GM18505 (cell line): Measurements from ENCODE around the gene DCP1A.
A peak's percentile ranks its signal among the peaks of the same experiment; 100 is the strongest.
"Not testable (repeated sequence)": the region's sequence is repeated elsewhere in the genome, so short reads cannot be mapped to it uniquely, and the experiment has no call there.

Source experiments
- ATAC-seq: cut with Tn5 transposase; IDR thresholded peaks from one replicate; pipeline ENCODE4 v1.9.1; 2021; ENCODE audit not compliant: unreplicated experiment
- POLR2A ChIP-seq: IDR thresholded peaks from 4 replicates; pipeline ENCODE4 v1.6.1; 2011; ENCODE audit warnings: borderline replicate concordance; ENCODE audit not compliant: insufficient read depth, insufficient read length; ENCODE audit errors: extremely low read depth

DCP1A gene

DNA sequence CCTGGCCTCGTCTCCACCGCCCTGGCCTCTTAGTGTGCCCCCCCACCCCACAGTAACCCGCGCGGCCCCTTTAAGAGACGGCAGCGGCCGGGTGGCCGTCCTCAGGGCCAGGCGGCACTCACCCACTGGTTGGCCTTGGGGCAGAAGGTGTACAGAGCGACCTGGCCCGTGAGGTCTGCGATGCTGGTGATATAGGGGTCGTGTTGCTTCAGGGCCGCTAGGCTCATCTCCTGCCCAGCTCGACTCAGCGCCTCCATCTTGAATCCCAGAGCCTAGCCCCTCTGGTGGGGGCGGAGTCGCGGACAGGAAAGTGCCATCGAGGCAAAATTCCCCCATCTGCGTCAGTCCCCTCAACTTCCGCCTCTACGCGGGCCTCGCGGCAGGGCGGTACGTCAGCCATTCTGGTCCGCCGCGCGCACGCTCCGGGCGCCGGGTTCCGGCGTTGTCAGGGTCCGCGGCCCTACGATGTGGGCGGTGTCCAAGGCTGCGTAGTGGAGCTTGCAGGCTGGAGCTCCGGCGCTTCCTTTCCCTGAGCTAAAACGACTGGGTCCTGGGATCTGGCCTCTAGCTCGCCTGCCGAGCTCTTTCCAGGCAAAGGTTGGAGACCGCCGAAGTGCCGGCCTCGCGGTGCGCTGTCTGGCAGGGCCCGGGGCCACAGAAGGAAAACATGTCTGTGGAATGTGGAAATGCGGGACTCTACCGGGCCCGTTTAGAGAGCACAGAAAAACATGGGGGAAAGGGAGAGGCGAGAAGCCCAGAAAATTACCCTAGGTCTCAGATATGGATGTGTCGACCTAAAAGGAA is at the start of gene DCP1A:
Gene DCP1A, minus strand, starts transcription at position 283 of the 804 bp plus-strand sequence. Its CDS starts 26 bp downstream, at position 257.
- ATAC-seq = peak; percentile 91
- TF ChIP-seq POLR2A = peak; percentile 97

DNA sequence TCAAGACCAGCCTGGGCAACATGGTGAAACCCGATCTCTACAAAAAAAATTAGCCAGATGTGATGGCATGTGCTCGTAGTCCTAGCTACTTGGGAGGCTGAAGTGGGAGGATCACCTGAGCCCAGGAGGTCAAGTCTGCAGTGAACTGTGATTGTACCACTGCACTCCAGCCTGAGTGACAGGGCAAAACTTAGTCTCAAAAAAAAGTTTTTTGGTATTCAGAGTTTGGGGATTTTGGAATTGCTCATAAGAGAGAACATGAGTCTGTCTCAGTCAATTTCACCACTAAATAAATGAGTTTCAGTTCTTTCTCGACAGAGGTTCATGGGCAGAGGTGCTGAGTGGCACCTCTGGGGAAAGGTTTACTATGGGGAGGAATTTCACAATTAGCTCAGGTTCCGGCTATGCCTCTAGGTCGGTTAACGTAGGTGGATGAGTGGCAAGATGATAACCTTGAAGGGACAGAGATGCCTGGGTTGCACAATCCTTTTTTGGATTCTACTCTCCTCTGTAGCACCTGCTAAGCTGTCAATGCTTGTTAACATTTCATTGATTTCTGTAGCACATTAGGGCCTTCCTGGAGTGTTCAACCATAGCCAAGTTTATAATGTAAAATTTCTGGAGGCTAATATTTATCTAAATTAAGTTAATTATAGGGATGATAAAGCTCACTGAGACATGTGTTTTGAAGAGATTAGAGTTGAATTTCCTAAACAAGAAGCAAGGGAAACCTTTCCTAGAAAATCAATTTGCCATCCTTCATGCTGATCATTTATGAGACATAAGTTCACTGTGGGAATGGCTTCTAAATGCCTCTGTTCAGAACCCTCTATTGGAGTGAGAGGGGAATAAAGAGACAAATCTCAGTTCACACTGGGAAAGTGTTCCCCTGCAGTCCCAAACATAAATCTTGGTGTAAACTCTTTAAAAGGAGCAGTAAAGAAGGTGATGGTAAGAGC is 37.4 kb upstream of the DCP1A start:
- TF ChIP-seq POLR2A = no peak
- no peak for ATAC-seq

GRCh38 chr3:53382106-53382505 is 34.8 kb upstream of the DCP1A start:
- no peak for ATAC-seq
- TF ChIP-seq POLR2A = no peak

GRCh38 chr3:53380306-53380705 is 33.0 kb upstream of the DCP1A start:
- ATAC-seq = no peak
- no peak for TF ChIP-seq POLR2A

DNA sequence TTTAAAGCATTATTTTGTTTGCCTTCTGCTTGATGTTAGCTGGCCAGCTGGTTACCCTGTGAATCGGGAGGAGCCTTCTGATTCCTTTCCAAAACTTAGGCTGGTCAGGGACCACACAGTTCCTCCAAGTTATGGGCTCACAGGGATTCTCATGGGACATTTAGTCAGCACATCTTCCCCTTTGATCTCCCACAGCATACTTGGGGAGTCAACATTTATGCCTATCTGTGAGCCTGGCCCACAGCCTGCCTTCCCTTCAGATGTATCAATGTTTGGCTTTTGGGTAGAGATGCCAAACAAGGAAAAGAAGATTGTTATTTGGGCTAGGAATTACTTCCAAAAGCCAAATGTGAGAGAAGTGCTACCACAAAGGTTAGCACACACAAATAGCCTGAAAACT is 32.6 kb upstream of the DCP1A start:
- no peak for ATAC-seq
- no peak for TF ChIP-seq POLR2A

DNA sequence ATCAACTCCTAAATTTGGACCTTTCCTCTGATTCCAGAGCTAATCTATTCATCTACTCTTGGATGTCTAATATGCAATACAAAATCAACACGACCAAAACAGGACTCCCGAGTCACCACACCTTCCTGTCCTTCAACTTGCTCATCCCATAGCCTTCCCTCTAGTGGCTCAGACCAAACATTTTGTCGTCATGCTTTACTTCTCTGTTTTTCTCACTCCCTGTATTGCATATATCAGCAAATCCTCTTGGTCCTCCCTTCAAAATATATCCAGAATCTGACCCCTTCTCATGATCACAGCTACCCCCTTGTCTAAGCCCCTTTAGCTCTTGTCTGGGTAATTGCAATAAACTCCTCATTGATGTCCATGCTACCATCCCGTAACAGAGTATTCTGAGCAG is 30.5 kb upstream of the DCP1A start:
- no peak for ATAC-seq
- no peak for TF ChIP-seq POLR2A

DNA sequence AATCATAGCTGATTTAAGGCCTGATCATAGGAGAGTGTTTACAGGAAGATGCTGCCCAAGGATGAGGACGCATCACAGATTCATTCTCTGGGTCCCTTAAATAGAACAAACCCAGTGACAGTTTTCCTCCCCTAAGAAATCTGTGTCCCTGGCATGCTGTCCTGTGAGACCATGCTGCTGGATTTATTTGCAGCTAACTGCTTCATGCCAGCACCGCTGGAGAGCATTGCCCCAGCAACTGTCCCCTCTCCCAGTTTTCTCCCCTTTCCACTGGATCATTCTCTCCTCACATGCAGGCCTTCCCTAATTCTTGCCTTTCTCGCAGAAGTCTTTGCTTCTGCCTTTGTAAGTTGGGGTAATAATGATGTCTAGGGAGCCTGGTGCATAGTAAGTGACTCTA is 29.3 kb upstream of the DCP1A start:
- no peak for TF ChIP-seq POLR2A
- no peak for ATAC-seq

DNA sequence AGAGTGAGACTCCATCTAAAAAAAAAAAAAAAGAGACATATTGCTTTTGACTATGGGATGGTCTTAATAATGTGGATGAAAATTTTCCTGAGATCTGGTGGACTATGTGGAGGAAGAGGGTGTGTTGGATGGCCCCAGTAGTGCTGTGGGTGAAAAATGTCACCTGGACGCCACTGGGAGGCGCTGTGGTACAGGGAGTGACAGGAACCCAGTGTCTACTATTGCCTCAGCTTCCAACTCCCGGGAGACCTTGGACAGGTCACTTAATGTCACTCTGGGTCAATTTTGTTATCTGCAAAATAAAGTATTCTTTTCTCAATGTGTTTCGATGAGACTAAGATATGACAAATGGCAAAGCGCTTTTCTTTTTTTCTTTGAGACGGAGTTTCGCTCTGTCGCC is 27.7 kb upstream of the DCP1A start:
- no peak for TF ChIP-seq POLR2A
- ATAC-seq = no peak

GRCh38 chr3:53370719-53371118 is 23.4 kb upstream of the DCP1A start:
- ATAC-seq = not testable (repeated sequence)

- no peak for TF ChIP-seq POLR2A
- ATAC-seq = no peak
These were observed 14.5 kb upstream of the DCP1A start for GRCh38 chr3:53361852-53362251.

- ATAC-seq = no peak
- no peak for TF ChIP-seq POLR2A
These were observed 10.1 kb upstream of the DCP1A start for GRCh38 chr3:53357458-53357857.

DNA sequence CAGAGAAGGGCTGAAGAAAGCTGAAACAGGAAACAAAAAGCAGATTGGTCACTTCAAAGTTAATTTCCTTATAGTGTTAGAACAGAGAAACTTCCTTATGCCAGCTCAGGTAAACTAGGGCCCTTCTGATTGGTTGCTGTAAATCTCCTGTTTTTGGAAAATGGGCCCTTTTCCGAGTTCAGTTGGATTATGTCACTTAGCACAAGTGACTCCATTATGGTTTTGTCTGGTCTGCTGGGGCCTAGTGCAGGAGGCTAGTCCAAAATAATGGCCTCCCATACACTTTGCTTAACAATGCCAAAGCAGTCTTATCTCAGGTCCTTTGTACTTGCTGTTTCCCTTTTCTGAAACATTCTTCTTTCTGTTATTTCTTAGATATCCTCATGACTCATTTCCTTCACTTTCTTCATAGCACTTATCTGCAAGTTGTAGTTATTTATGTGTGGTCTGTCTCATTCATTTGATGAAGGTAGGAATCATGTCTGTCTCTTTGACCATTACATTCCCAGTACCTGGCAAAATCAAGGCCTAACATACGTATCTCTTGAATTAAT is 7.7 kb upstream of the DCP1A start:
- TF ChIP-seq POLR2A = no peak
- no peak for ATAC-seq

DNA sequence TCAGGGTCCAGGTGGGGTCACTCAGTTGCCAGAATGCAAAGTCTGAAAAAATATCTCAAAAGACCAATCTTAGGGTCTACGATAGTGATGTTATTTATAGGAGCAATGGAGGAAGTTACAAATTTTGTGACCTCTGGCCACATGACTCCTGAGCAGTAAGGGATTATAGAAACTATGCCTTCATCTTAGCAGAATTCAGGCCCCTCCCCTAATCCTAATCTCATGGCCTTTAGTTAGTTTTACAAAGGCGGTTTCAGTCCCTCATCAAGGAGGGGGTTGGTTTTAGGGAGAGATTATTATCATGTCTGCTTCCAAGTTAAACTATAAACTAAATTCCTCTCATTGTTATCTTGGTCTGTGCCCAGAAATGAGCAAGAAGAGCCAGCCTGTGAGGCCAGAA is 5.9 kb upstream of the DCP1A start:
- ATAC-seq = no peak
- TF ChIP-seq POLR2A = no peak
